ENCODE measurements around the gene APBB1. TPM values are rescaled to one million over a fixed set of nuclear protein-coding genes. Genes with fewer than 3 reads are reported as not detected.
A peak's percentile ranks its signal among the peaks of the same experiment; 100 is the strongest.

Gene APBB1
- total RNA-seq (2012; rRNA removed) (39.4 and 40.3 TPM in 2 replicates), polyA plus RNA-seq (2012; rRNA removed) (44.1 and 45.7 TPM in 2 replicates), Bru-seq, nascent RNA (percentile 65 among the genes with signal in this experiment), BruChase-seq, experiment 1, labeled RNA remaining after a 6-hour chase (percentile 67 among the genes with signal in this experiment), BruChase-seq, experiment 2, labeled RNA remaining after a 2-hour chase (percentile 72 among the genes with signal in this experiment)
- polyA plus RNA-seq (2012; cell fraction: cytosol; rRNA removed): 69.6 and 72.4 TPM in 2 replicates
- 59.1 and 98.6 TPM in 2 replicates for polyA plus RNA-seq (2012; cell fraction: nucleus; rRNA removed; ENCODE audit: low replicate concordance)
- long read RNA-seq, transcript APBB1-201 (14 exons, 2,636 nt): major isoform, 103 of 136 reads
- long read RNA-seq, partial matches to known transcripts: 15 of 136 reads
- long read RNA-seq, other reads (novel, unspliced or antisense): 15 of 136 reads

DNA sequence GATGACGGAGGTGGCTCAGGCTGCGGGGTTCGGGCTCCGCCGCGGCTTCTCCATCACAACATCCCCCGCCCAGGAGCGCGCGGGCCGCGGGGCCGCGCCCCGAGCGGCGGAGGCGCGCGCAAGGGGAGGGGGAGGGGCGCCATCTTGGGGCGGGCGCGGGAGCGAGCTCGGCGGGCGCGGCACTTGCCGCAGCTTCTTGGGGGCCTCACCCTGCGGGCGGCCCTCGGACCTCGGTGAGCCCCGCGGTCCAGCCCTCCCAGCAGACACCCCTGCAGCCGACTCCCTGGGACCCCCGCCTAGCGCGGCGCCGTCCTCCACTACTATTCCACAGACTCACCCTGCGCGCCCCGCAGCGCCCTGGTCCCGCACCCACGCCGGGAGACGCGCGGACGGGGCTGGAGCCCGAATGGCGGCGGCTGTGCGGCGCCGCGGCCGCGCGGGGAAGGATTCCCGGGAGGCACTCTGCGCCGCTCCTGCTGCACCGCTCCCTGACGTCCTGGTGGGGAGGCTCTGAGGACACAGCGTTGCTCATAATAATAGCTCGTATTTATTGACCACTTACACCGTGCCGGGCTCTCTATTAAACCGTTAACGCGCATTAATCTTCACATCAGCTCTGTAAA lies at the start of gene APBB1:
Gene APBB1, minus strand, starts transcription at position 86 of the 623 bp plus-strand sequence. CDS start 7,747 bp downstream, outside the sequence.
- Histone ChIP-seq H4K91ac (ENCODE audit: insufficient read depth, low read depth, low read length) (peak within 1 kb of the TSS; percentile 48; the same call in 1 of the 2 replicates), H3K27me3 (ENCODE audit: control insufficient read depth, insufficient read depth, low read length) (peaks cover 4% of the 10 kb centered on the region; the same call in 1 of the 2 replicates), H3K27ac (ENCODE audit: insufficient read depth, low read length) (peak within 1 kb of the TSS; percentile 57; the same call in 1 of the 2 replicates), H3K23ac (ENCODE audit: low read depth, low read length) (peak within 1 kb of the TSS; percentile 96), H3K9ac (ENCODE audit: low read depth, low read length) (peak within 1 kb of the TSS; percentile 91), H3K4me3 (ENCODE audit: insufficient read depth, low read depth, low read length) (peak within 1 kb of the TSS; percentile 96), H3K4me1 (ENCODE audit: control insufficient read depth, insufficient read depth, low read length) (peaks cover 10% of the 10 kb centered on the region), H3K79me1 (ENCODE audit: low read depth in 1 of 2, low read length in 2 of 2) (peaks cover 17 to 38% of the 10 kb centered on the region in 2 experiments), H2BK5ac (ENCODE audit: low read depth, low read length, poor library complexity, severe bottlenecking) (peak within 1 kb of the TSS; percentile 20), H2AK5ac (ENCODE audit: low read depth, low read length) (peak within 1 kb of the TSS; percentile 56; the same call in 1 of the 2 replicates), H3K14ac (replicated peaks; ENCODE audit: low read depth, low read length) (peak within 1 kb of the TSS; percentile 64), H2AK9ac (replicated peaks; ENCODE audit: low read depth, low read length, poor library complexity) (peak within 1 kb of the TSS; percentile 87), H3K18ac (ENCODE audit: low read depth, low read length) (no peak within 1 kb of the TSS; the same call in none of the 2 replicates), H4K5ac (ENCODE audit: low read depth, low read length) (no peak within 1 kb of the TSS; the same call in 1 of the 2 replicates), H2BK120ac (ENCODE audit: low read depth, low read length) (peak within 1 kb of the TSS; percentile 49; the same call in 1 of the 2 replicates), H2AFZ (replicated peaks; ENCODE audit: low read length, poor library complexity) (peak within 1 kb of the TSS; percentile 97), H3K9me3 (ENCODE audit: control insufficient read depth, insufficient read depth, low read length) (no peaks in the 10 kb centered on the region), H3K36me3 (ENCODE audit: control insufficient read depth, insufficient read depth, low read length) (no peaks in the 10 kb centered on the region), H2BK15ac (ENCODE audit: low read depth, low read length) (no peak within 1 kb of the TSS), H3K4me2 (ENCODE audit: low read depth, low read length) (peak within 1 kb of the TSS; percentile 95), H2BK20ac (ENCODE audit: low read depth, low read length) (no peak within 1 kb of the TSS), H4K20me1 (ENCODE audit: insufficient read depth, low read length) (peaks cover 22% of the 10 kb centered on the region), H3K9me1 (ENCODE audit: insufficient read depth, low read length) (peaks cover 10% of the 10 kb centered on the region), H3K4ac (ENCODE audit: low read depth, low read length) (peak within 1 kb of the TSS; percentile 90), H3K56ac (ENCODE audit: extremely low read depth, insufficient read depth, low read length) (no peak within 1 kb of the TSS), H4K8ac (ENCODE audit: low read depth in 2 of 2, low read length in 2 of 2) (peak within 1 kb of the TSS; percentile 69 to 81; a peak in 1 of 4 replicates)
- POLR2A ChIA-PET (ENCODE audit: unreplicated experiment): no interaction called here
- dilution Hi-C loops (cut with HindIII; ENCODE audit: low sequenced_read_pairs, unreplicated experiment): no loop called here
- peak; percentile 87 for ATAC-seq (ENCODE audit: low read depth)
- in situ Hi-C loops (cut with MboI; ENCODE audit: low sequenced_read_pairs): no loop called here
- WGBS, 2 experiments (ENCODE audit: extremely low coverage in 2 of 2, insufficient read length in 1 of 2): 0% methylated on average over 22 of the region's 75 CpGs; no CpG with 5 or more reads in 1 of the 2 experiments
- intact Hi-C loops (cut with micrococcal nuclease): loop anchor here (2.0 kb wide), 1 partner anchor 28 kb away; the partner anchor contains the start of gene SMPD1
- CTCF ChIA-PET: interaction anchor here (0.6 to 2.0 kb wide), 5 partner anchors 12 to 40 kb away, joined by 3 to 10 read pairs (median 4); partner anchors contain the start of gene SMPD1
- peak; percentile 48 for DNase-seq
- TF ChIP-seq RCOR1 (IDR thresholded peaks at IDR 0.05; ENCODE audit: insufficient replicate concordance, low read length) (no peak), SMC3 (IDR thresholded peaks at IDR 0.05; ENCODE audit: low read depth, low read length) (no peak), MAZ (IDR thresholded peaks at IDR 0.05; ENCODE audit: borderline replicate concordance, low read depth, low read length) (peak; percentile 57; the same call in 1 of the 2 replicates), CHD1 (IDR thresholded peaks at IDR 0.05; ENCODE audit: low read depth, low read length) (no peak), RAD21 (IDR thresholded peaks at IDR 0.05; ENCODE audit: low read length) (peak; percentile 24; the same call in 1 of the 2 replicates)
- TF ChIP-seq, protein P1, sequence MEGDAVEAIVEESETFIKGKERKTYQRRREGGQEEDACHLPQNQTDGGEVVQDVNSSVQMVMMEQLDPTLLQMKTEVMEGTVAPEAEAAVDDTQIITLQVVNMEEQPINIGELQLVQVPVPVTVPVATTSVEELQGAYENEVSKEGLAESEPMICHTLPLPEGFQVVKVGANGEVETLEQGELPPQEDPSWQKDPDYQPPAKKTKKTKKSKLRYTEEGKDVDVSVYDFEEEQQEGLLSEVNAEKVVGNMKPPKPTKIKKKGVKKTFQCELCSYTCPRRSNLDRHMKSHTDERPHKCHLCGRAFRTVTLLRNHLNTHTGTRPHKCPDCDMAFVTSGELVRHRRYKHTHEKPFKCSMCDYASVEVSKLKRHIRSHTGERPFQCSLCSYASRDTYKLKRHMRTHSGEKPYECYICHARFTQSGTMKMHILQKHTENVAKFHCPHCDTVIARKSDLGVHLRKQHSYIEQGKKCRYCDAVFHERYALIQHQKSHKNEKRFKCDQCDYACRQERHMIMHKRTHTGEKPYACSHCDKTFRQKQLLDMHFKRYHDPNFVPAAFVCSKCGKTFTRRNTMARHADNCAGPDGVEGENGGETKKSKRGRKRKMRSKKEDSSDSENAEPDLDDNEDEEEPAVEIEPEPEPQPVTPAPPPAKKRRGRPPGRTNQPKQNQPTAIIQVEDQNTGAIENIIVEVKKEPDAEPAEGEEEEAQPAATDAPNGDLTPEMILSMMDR (conservative IDR thresholded peaks at IDR 0.05; ENCODE audit: low read depth, low read length): 0 out of 2 replicates have a peak, but pooled peaks have one; percentile 12
- TF ChIP-seq, protein P2, sequence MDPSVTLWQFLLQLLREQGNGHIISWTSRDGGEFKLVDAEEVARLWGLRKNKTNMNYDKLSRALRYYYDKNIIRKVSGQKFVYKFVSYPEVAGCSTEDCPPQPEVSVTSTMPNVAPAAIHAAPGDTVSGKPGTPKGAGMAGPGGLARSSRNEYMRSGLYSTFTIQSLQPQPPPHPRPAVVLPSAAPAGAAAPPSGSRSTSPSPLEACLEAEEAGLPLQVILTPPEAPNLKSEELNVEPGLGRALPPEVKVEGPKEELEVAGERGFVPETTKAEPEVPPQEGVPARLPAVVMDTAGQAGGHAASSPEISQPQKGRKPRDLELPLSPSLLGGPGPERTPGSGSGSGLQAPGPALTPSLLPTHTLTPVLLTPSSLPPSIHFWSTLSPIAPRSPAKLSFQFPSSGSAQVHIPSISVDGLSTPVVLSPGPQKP (IDR thresholded peaks at IDR 0.05; ENCODE audit: borderline replicate concordance, low read depth, low read length): no peak
- no TSS peak for BruUV-seq (replicated peaks)
